ENCODE data around the gene ADAMTS17. TPM values are rescaled to one million over a fixed set of nuclear protein-coding genes. Genes with fewer than 3 reads are reported as not detected.

Gene ADAMTS17
- total RNA-seq, 1 experiment from 2014 or later: 4.2 TPM

DNA sequence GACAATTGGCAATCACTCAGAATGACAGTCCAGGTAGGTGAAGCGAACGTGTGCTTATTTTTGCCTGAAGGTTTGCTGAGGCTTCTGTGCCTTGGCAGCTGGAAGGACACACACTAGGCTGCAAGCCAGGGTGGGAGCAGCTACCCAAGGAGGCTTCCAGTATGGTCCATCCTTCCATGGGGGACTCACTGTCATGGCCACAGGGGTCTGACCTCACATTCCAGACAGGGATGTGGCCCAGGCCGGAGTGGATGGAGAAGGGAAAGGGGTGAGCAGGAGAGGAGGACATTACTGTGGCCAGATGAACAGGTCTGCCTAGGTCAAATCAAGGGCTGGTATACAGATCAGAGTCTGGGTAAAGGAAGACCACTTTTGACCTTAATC is 247.7 kb downstream of the ADAMTS17 start:
- ChIA-PET CTCF (no interaction called here), POLR2A (no interaction called here), RAD21 (ENCODE audit: low non-redundant PET in 1 of 2, low total read pairs in 2 of 2, uncharacterized antibody in 2 of 2, unreplicated experiment in 2 of 2) (no interaction called here)
- no peaks in the 10 kb centered on the region for H3K9me3 ChIP-seq (ENCODE audit: control insufficient read depth in 1 of 2, insufficient read depth in 1 of 2, low read depth in 1 of 2, low read length in 2 of 2)
- ATAC-seq: no peak
- no peak overlapping the region for H3K4me2 ChIP-seq (ENCODE audit: low read length)
- no peaks in the 10 kb centered on the region for H3K27me3 ChIP-seq (ENCODE audit: insufficient read depth, low read length)
- no peak overlapping the region for H3K9ac ChIP-seq (ENCODE audit: low read length)
- no peak overlapping the region for H3K4me3 ChIP-seq (replicated peaks in 1 of 2; ENCODE audit: low read depth in 1 of 2, low read length in 2 of 2)
- H3K79me2 ChIP-seq (ENCODE audit: insufficient read depth, low read length): no peaks in the 10 kb centered on the region
- BruUV-seq (replicated peaks): no TSS peak
- H3K4me1 ChIP-seq (ENCODE audit: control insufficient read depth in 1 of 2, insufficient read depth in 2 of 2, low read length in 2 of 2): no peaks in the 10 kb centered on the region
- H2AFZ ChIP-seq (ENCODE audit: low read depth, low read length, poor library complexity, severe bottlenecking): no peak overlapping the region
- TF ChIP-seq EZH2 (IDR thresholded peaks at IDR 0.05) (no peak), FOSL1 (IDR thresholded peaks at IDR 0.05; ENCODE audit: low read depth) (no peak), SP1 (IDR thresholded peaks at IDR 0.05; ENCODE audit: low read depth) (no peak), SRF (IDR thresholded peaks at IDR 0.05; ENCODE audit: low read depth) (no peak)
- intact Hi-C loops (cut with micrococcal nuclease): no loop called here
- H3K9me2 ChIP-seq (ENCODE audit: insufficient read depth): no peaks in the 10 kb centered on the region
- no peak for DNase-seq (ENCODE audit: low read depth, low spot score)
- no peak overlapping the region for H3K27ac ChIP-seq (ENCODE audit: low read depth, low read length)
- no peaks in the 10 kb centered on the region for H4K20me1 ChIP-seq (ENCODE audit: insufficient read depth)
- H3K36me3 ChIP-seq (ENCODE audit: control insufficient read depth in 1 of 2, insufficient read depth in 2 of 2, low read length in 2 of 2): no peaks in the 10 kb centered on the region

GRCh38 chr15:100093211-100094126 is 248.3 kb downstream of the ADAMTS17 start:
- intact Hi-C loops (cut with micrococcal nuclease): no loop called here
- no peaks in the 10 kb centered on the region for H4K20me1 ChIP-seq (ENCODE audit: insufficient read depth)
- ChIA-PET CTCF (no interaction called here), RAD21 (ENCODE audit: low non-redundant PET in 1 of 2, low total read pairs in 2 of 2, uncharacterized antibody in 2 of 2, unreplicated experiment in 2 of 2) (no interaction called here), POLR2A (no interaction called here)
- BruUV-seq (replicated peaks): no TSS peak
- H3K36me3 ChIP-seq (ENCODE audit: control insufficient read depth in 1 of 2, insufficient read depth in 2 of 2, low read length in 2 of 2): no peaks in the 10 kb centered on the region
- no peaks in the 10 kb centered on the region for H3K9me2 ChIP-seq (ENCODE audit: insufficient read depth)
- no peaks in the 10 kb centered on the region for H3K79me2 ChIP-seq (ENCODE audit: insufficient read depth, low read length)
- no peaks in the 10 kb centered on the region for H3K27me3 ChIP-seq (ENCODE audit: insufficient read depth, low read length)
- H3K4me2 ChIP-seq (ENCODE audit: low read length): no peak overlapping the region
- no peak for TF ChIP-seq FOSL1 (IDR thresholded peaks at IDR 0.05; ENCODE audit: low read depth)
- no peak for TF ChIP-seq SP1 (IDR thresholded peaks at IDR 0.05; ENCODE audit: low read depth)
- TF ChIP-seq POLR2AphosphoS5 (IDR thresholded peaks at IDR 0.05; ENCODE audit: low read depth, low read length): no peak
- TF ChIP-seq EZH2phosphoT487 (IDR thresholded peaks at IDR 0.05; ENCODE audit: borderline replicate concordance): no peak
- TF ChIP-seq, protein P1, sequence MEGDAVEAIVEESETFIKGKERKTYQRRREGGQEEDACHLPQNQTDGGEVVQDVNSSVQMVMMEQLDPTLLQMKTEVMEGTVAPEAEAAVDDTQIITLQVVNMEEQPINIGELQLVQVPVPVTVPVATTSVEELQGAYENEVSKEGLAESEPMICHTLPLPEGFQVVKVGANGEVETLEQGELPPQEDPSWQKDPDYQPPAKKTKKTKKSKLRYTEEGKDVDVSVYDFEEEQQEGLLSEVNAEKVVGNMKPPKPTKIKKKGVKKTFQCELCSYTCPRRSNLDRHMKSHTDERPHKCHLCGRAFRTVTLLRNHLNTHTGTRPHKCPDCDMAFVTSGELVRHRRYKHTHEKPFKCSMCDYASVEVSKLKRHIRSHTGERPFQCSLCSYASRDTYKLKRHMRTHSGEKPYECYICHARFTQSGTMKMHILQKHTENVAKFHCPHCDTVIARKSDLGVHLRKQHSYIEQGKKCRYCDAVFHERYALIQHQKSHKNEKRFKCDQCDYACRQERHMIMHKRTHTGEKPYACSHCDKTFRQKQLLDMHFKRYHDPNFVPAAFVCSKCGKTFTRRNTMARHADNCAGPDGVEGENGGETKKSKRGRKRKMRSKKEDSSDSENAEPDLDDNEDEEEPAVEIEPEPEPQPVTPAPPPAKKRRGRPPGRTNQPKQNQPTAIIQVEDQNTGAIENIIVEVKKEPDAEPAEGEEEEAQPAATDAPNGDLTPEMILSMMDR (IDR thresholded peaks at IDR 0.05 in 2 of 3, conservative IDR thresholded peaks at IDR 0.05 in 1 of 3; ENCODE audit: borderline replicate concordance in 1 of 3, insufficient read depth in 1 of 3, low read depth in 2 of 3, low read length in 2 of 3): no peak
- TF ChIP-seq EZH2 (IDR thresholded peaks at IDR 0.05): no peak
- TF ChIP-seq, protein P2, sequence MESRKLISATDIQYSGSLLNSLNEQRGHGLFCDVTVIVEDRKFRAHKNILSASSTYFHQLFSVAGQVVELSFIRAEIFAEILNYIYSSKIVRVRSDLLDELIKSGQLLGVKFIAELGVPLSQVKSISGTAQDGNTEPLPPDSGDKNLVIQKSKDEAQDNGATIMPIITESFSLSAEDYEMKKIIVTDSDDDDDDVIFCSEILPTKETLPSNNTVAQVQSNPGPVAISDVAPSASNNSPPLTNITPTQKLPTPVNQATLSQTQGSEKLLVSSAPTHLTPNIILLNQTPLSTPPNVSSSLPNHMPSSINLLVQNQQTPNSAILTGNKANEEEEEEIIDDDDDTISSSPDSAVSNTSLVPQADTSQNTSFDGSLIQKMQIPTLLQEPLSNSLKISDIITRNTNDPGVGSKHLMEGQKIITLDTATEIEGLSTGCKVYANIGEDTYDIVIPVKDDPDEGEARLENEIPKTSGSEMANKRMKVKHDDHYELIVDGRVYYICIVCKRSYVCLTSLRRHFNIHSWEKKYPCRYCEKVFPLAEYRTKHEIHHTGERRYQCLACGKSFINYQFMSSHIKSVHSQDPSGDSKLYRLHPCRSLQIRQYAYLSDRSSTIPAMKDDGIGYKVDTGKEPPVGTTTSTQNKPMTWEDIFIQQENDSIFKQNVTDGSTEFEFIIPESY (IDR thresholded peaks at IDR 0.05; ENCODE audit: extremely low read depth, insufficient replicate concordance, low read length): no peak
- no peak for TF ChIP-seq ELF1 (IDR thresholded peaks at IDR 0.05; ENCODE audit: borderline replicate concordance, low read depth)
- TF ChIP-seq TCF7L2 (IDR thresholded peaks at IDR 0.05; ENCODE audit: borderline replicate concordance, extremely low read depth, insufficient read depth, insufficient read length): no peak
- no peak for TF ChIP-seq EGR1 (IDR thresholded peaks at IDR 0.05; ENCODE audit: low read depth)
- TF ChIP-seq SIN3A (IDR thresholded peaks at IDR 0.05; ENCODE audit: low read depth): no peak
- TF ChIP-seq CEBPB (IDR thresholded peaks at IDR 0.05; ENCODE audit: low read depth): no peak
- no peak for TF ChIP-seq ATF3 (IDR thresholded peaks at IDR 0.05)
- TF ChIP-seq ZNF274 (IDR thresholded peaks at IDR 0.05; ENCODE audit: low read depth, low read length): no peak
- TF ChIP-seq JUND (IDR thresholded peaks at IDR 0.05): no peak
- no peaks in the 10 kb centered on the region for H3K4me1 ChIP-seq (ENCODE audit: control insufficient read depth in 1 of 2, insufficient read depth in 2 of 2, low read length in 2 of 2)
- H3K9me3 ChIP-seq (ENCODE audit: control insufficient read depth in 1 of 2, insufficient read depth in 1 of 2, low read depth in 1 of 2, low read length in 2 of 2): no peaks in the 10 kb centered on the region
- DNase-seq (ENCODE audit: low read depth, low spot score): no peak
- no peak overlapping the region for H2AFZ ChIP-seq (ENCODE audit: low read depth, low read length, poor library complexity, severe bottlenecking)
- H3K4me3 ChIP-seq (replicated peaks in 1 of 2; ENCODE audit: low read depth in 1 of 2, low read length in 2 of 2): no peak overlapping the region
- no peak overlapping the region for H3K27ac ChIP-seq (ENCODE audit: low read depth, low read length)
- no peak for ATAC-seq
- H3K9ac ChIP-seq (ENCODE audit: low read length): no peak overlapping the region

All from HCT116 (cell line).